GM12875 (cell line): ENCODE data around the gene RTEL1.

ENCODE experiments used
- H3K4me3 ChIP-seq: one replicate; pipeline ENCODE4 v1.5.1; 2011; ENCODE audit warnings: low read depth, low read length, control low read depth
- TF ChIP-seq, protein P1 (sequence below): IDR thresholded peaks from 2 replicates; pipeline ENCODE4 v1.5.1; 2011; ENCODE audit warnings: low read depth, mild to moderate bottlenecking, control low read depth, inconsistent platforms, low read length, moderate library complexity, borderline replicate concordance; ENCODE audit not compliant: insufficient read depth

The RTEL1 gene

DNA sequence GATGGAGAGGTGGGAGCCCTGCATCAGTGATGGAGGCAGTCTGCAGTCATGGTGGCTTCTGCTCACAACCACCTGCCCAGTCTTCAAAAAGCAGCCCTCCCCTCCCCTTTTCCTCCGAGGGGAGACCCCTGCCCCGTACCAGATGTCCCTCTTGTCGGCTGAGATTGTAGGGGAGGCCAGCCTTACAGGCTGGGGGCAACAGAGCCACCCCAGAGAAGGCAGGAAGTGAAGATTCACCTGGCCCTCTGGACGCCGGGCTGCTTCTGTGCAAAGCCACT lies 42.9 kb downstream of the RTEL1 start:
- TF ChIP-seq, protein P1, sequence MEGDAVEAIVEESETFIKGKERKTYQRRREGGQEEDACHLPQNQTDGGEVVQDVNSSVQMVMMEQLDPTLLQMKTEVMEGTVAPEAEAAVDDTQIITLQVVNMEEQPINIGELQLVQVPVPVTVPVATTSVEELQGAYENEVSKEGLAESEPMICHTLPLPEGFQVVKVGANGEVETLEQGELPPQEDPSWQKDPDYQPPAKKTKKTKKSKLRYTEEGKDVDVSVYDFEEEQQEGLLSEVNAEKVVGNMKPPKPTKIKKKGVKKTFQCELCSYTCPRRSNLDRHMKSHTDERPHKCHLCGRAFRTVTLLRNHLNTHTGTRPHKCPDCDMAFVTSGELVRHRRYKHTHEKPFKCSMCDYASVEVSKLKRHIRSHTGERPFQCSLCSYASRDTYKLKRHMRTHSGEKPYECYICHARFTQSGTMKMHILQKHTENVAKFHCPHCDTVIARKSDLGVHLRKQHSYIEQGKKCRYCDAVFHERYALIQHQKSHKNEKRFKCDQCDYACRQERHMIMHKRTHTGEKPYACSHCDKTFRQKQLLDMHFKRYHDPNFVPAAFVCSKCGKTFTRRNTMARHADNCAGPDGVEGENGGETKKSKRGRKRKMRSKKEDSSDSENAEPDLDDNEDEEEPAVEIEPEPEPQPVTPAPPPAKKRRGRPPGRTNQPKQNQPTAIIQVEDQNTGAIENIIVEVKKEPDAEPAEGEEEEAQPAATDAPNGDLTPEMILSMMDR: no peak
- H3K4me3 ChIP-seq: no peak overlapping the region

DNA sequence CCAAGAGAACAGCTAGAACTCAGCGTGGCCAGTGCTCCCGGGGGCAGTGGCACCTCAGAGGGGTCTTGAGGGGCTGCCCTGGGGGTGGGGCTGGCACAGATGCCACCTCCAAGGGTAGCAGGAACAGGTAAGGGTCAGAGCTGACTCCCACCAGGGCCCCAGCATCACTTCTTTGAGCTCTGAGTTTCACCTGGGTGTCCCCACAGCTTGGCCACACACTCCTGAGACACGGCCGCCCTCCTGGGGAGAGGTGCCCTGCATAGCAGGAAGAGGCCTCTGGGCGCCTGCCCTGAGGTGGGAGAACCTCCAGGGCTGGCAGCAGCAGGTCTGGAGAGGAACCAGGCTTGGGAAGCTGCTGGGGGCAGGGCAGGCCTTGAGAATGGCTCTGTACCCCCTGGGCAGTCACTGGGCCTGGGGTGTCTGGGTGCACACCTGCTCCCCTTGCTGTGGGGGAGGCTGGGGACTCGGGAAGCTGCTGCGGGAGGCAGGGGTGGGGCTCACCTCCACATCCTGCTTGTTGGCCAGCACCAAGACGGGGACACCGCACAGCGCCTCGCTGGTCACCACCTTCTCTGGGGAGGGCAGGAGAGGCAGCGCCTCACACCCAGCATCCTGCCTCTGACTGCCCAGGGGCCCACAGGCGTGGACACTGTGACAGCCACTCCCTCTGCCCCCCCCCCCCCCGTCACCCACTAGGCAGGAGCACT lies 43.4 kb downstream of the RTEL1 start:
- TF ChIP-seq, protein P1: no peak
- H3K4me3 ChIP-seq: no peak overlapping the region

DNA sequence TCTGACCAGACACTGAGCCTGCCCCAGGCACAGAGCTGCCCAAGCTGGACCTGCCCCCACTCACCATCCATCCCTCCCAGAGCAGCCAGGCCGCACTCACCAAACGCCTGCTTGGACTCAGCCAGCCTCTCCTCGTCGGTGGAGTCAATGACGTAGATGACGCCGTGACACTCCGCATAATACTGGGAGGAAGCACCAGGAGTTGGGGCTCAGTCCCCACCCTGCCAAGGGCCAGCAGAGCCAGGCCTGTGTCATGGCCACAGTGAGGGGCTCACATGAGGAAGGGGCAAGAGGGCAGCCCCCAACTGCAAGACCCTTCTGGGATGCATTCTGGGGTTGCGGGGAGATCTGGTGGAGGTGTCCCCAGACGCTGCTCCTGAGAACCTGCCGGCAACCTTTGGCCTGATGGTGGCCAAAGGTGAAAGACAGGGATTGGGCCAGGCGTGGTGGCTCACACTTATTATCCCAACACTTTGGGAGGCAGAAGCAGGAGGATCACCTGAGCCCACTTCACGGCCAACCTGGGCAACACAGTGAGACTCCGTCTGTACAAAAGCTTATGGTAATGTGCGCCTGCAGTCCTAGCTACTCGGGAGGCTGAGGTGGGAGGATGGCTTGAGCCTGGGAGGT lies 44.0 kb downstream of the RTEL1 start:
- TF ChIP-seq, protein P1: no peak
- no peak overlapping the region for H3K4me3 ChIP-seq

DNA sequence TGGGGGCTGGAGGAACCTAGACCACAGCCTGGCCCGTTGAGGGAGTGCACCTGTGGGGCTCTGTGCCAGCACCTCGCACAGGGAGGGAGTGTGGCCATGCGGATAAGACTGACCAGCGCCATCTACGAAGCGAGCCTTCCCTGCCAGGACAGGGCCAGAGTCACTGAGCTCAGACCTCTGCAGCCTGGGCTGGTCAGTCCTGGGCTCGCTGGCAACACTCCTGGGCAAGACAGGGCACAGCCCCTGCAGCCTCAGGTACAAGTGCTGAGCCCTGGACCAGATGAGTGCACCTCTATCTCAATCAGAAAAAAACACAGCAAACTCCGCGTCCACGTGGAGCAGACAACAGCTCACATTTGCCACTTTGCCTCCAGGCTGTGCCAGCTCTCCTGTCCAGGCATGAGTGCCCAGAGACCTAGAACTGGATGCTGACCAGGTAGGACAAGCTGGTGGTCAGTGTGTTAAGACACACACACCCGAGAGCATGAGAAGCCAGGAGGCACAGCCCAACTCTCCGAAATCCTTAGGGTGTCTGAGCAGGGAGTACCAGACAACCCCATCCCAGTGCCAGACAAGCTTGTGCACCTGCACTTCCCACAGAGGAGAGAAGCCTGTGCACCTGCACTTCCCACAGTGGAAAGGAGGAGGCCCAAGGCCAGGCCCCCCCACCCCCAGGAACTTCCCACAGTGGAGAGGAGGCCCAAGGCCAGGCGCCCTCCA lies 44.8 kb downstream of the RTEL1 start:
- H3K4me3 ChIP-seq: no peak overlapping the region
- TF ChIP-seq, protein P1: no peak

DNA sequence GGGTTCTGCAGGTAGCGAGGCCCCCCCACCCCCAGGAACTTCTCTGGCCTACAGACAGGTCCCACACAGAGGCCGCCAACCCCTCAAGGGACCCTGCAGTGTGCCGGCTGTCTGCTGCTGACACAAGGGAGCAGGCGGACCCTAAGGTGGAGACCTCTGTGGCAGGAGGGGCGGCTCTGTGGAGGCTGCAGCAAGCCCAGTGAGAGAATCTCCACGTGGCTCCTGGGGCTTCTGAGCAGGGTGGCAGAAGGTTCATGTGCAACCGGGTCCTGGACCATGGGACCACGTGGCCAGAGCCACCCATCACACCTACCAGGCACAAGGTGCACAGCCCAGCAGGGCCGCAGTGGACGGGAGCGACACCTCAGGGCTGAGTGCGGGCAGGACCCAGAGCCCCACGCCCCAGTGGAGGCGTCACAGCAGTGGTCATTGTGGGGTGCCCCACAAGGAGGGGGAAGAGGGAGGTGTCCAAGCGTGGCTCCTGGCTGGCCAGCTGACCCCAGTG lies 45.4 kb downstream of the RTEL1 start:
- no peak overlapping the region for H3K4me3 ChIP-seq

DNA sequence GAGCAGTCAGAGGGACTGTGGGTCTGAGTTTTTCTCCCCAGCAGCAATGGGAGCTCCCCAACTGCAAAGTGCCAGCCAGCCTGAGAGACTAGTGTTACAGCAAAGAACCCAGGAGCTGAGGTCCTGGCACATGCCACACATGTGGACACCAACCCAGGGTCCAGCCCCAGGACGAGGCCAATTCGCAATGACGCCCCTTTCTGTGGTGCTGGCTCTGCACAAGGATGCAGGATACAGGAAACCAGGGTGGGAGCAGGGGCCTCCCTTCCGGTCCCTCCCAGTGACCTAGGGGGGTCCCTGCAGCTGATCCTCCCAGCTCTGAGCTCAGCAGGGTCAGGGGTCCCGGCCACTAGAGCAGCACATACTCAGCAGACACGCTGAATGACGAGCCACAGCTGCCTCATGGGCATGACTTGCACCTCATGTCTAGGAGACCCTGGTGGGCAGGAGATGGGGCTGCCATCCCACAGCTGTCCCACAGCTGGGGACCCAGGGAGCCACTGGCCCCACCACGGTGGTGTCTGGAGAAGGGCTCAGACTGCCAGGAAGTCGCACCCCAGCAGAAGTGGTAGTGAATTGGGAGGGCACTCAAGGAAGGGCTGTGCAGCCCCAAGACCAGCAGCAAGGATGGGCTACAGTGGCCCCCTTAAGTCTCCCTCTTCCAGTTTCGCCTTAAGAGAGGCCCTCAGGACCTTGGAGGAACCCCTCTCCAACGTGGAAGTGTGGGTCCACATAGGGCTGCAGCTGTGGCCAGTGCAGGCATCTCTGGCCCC lies 46.0 kb downstream of the RTEL1 start:
- no peak overlapping the region for H3K4me3 ChIP-seq
- TF ChIP-seq, protein P1: no peak

More for the DNA sequence above, 45.4 kb downstream of the RTEL1 start:
- TF ChIP-seq, protein P1: no peak
